Measurements from ENCODE around the gene NRGN. TPM values are rescaled to one million over a fixed set of nuclear protein-coding genes. Genes with fewer than 3 reads are reported as not detected.

Gene NRGN
- total RNA-seq, 1 experiment from 2014 or later: 2.9 TPM

- CTCF ChIA-PET: interaction anchor here (1.1 to 1.7 kb wide), 5 partner anchors 9 to 138 kb away, joined by 4 to 9 read pairs (median 4); partner anchors contain the start of genes SIAE and SPA17
- POLR2A ChIA-PET: no interaction called here
- no peaks in the 10 kb centered on the region for H3K36me3 Mint-ChIP-seq
- H3K27ac Mint-ChIP-seq: no peak overlapping the region
- peaks cover 87% of the 10 kb centered on the region for H3K27me3 Mint-ChIP-seq (ENCODE audit: low read depth)
- H3K9me3 Mint-ChIP-seq: no peaks in the 10 kb centered on the region
- DNase-seq (ENCODE audit: low spot score) (no peak), ATAC-seq (no peak)
- H3K4me1 Mint-ChIP-seq: peaks cover 25% of the 10 kb centered on the region
- TF ChIP-seq SP1 (CRISPR knock-in tag; conservative IDR thresholded peaks at IDR 0.05) (no peak), AFF4 (CRISPR knock-in tag; IDR thresholded peaks at IDR 0.05; ENCODE audit: borderline replicate concordance) (no peak), ZNF425 (CRISPR knock-in tag; conservative IDR thresholded peaks at IDR 0.05) (no peak), IRF1 (CRISPR knock-in tag; IDR thresholded peaks at IDR 0.05) (no peak), ZMAT4 (CRISPR knock-in tag; IDR thresholded peaks at IDR 0.05) (no peak), USF2 (CRISPR knock-in tag; IDR thresholded peaks at IDR 0.05) (no peak), CREB1 (CRISPR knock-in tag; IDR thresholded peaks at IDR 0.05) (no peak)
- TF ChIP-seq, protein P1, sequence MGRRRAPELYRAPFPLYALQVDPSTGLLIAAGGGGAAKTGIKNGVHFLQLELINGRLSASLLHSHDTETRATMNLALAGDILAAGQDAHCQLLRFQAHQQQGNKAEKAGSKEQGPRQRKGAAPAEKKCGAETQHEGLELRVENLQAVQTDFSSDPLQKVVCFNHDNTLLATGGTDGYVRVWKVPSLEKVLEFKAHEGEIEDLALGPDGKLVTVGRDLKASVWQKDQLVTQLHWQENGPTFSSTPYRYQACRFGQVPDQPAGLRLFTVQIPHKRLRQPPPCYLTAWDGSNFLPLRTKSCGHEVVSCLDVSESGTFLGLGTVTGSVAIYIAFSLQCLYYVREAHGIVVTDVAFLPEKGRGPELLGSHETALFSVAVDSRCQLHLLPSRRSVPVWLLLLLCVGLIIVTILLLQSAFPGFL (CRISPR knock-in tag; IDR thresholded peaks at IDR 0.05; ENCODE audit: borderline replicate concordance): no peak
- TF ChIP-seq, protein P2, sequence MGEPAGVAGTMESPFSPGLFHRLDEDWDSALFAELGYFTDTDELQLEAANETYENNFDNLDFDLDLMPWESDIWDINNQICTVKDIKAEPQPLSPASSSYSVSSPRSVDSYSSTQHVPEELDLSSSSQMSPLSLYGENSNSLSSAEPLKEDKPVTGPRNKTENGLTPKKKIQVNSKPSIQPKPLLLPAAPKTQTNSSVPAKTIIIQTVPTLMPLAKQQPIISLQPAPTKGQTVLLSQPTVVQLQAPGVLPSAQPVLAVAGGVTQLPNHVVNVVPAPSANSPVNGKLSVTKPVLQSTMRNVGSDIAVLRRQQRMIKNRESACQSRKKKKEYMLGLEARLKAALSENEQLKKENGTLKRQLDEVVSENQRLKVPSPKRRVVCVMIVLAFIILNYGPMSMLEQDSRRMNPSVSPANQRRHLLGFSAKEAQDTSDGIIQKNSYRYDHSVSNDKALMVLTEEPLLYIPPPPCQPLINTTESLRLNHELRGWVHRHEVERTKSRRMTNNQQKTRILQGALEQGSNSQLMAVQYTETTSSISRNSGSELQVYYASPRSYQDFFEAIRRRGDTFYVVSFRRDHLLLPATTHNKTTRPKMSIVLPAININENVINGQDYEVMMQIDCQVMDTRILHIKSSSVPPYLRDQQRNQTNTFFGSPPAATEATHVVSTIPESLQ (CRISPR knock-in tag; IDR thresholded peaks at IDR 0.05): no peak
- H3K4me3 Mint-ChIP-seq: no peak overlapping the region
Measured at GRCh38 chr11:124737638-124738305, 2.0 kb upstream of the NRGN start.

- Mint-ChIP-seq H3K27me3 (ENCODE audit: low read depth) (peaks cover 98% of the 10 kb centered on the region), H3K4me3 (peak overlapping the region; percentile 77), H3K27ac (no peak overlapping the region), H3K9me3 (no peaks in the 10 kb centered on the region), H3K4me1 (peaks cover 25% of the 10 kb centered on the region), H3K36me3 (no peaks in the 10 kb centered on the region)
- CTCF ChIA-PET: interaction anchor here (1.1 to 1.9 kb wide), 14 partner anchors 8 to 137 kb away, joined by 3 to 14 read pairs (median 6); partner anchors contain the start of genes ROBO3, SIAE and SPA17
- DNase-seq (ENCODE audit: low spot score) (no peak), ATAC-seq (no peak)
- POLR2A ChIA-PET: interaction anchor here (0.6 to 1.1 kb wide), 2 partner anchors 22 to 65 kb away, joined by 3 read pairs; no protein-coding TSS in a partner anchor
- TF ChIP-seq SMAD4 (CRISPR knock-in tag; IDR thresholded peaks at IDR 0.05) (no peak), TP53 (CRISPR knock-in tag; IDR thresholded peaks at IDR 0.05) (0 out of 2 replicates have a peak, but pooled peaks have one; percentile 14)
Measured at GRCh38 chr11:124738713-124739478, 846 bp upstream of the NRGN start.
